Pancreas (tissue), 10 donors: ENCODE data around the gene KPRP. TPM values are rescaled to one million over a fixed set of nuclear protein-coding genes. Genes with fewer than 3 reads are reported as not detected.

ENCODE experiments used
- ATAC-seq, 4 donors: fragments of 200-7000 bp; cut with Tn5 transposase; one replicate each; pipeline versions ENCODE4 v1.8.0 to v1.9.1; 2020; ENCODE audit warnings: mild to moderate bottlenecking in 4 of 4, moderate library complexity in 4 of 4
- DNase-seq, 6 donors: peaks; one replicate each; pipeline ENCODE4 v3.0.0-alpha.2; 2020
- FAIRE-seq: peaks from 2 replicates; lab custom pipeline; 2012; peaks lifted over from hg19 to GRCh38; lab: Jason Lieb, UNC
- H3K27ac ChIP-seq, 4 donors: fragments of 200-600 bp; sonication (generic); 1 replicate in 3 of 4; 2 replicates in 1 of 4; pipeline versions ENCODE4 v1.5.0 to v1.8.0; 2020
- H3K27me3 ChIP-seq, 4 donors: fragments of 200-600 bp; one replicate each; pipeline ENCODE4 v1.8.0; 2021
- H3K36me3 ChIP-seq, 3 donors: fragments of 200-600 bp; sonication (generic) in 1 of 3; one replicate each; pipeline versions ENCODE4 v1.5.0 to v1.8.0; 2020 to 2021
- H3K4me1 ChIP-seq, 3 donors: fragments of 200-600 bp; one replicate each; pipeline ENCODE4 v1.8.0; 2021
- H3K4me3 ChIP-seq, 4 donors: fragments of 200-600 bp; sonication (generic) in 2 of 4; one replicate each; pipeline versions ENCODE4 v1.5.0 to v1.8.0; 2020 to 2021
- H3K9me3 ChIP-seq, 4 donors: fragments of 200-600 bp; one replicate each; pipeline ENCODE4 v1.8.0; 2021
- WGBS, 2 donors: extraction: QIAGEN DNeasy Blood & Tissue Kit; methylation state at CpG; one replicate each; pipeline ENCODE4 v1.1.7; 2013; 5-methylcytosine and 5-hydroxymethylcytosine counted together
- intact Hi-C, 3 donors: fragments of 100-400 bp; cut with DNase I; formaldehyde crosslinking; loops; one replicate each; pipeline versions ENCODE4 v1.11.1 to v1.14.2; 2022
- polyA plus RNA-seq, 2 donors: library from polyadenylated mRNA; stranded (reverse); fragments of 200-250 nt; gene quantifications; one replicate each; pipeline ENCODE4 v1.2.3, GENCODE V29; 2013
- total RNA-seq, 6 donors: library from RNA; stranded (reverse); fragmentation: NEBNext Ultra II Directional in 4 of 6; extraction: Animal tissue kit (Norgen Biotek cat#: 25700) in 4 of 6; gene quantifications; one replicate each; pipeline versions ENCODE4 v1.2.1 to v1.2.4, GENCODE V29; 2021 to 2023
- TF ChIP-seq, protein P1 (sequence below), 4 donors: fragments of 200-600 bp; sonication (generic) in 3 of 4; IDR thresholded peaks; one replicate each; pipeline versions ENCODE4 v1.5.0 to v1.8.0; 2021; ENCODE audit warnings: antibody characterized with exemption in 4 of 4
- donor health status: healthy with polysubstance abuse.
- donor health status: DM: no; HTN: no; CAD: no; lungs with moderate emphysema.
- donor health status: DM: no; HTN: no; CAD: no.
- donor health status: control.
- donor health status: control.
- donor health status: Bipolar disorder and iron deficiency.
- donor health status: DM: yes; HTN: yes; CAD: no.
- donor health status: DM: no; HTN: no; CAD: no.
- donor health status: DM: no; HTN: no; CAD: no.
- donor health status: DM: yes; HTN: yes; CAD: no.

The KPRP gene
- total and polyA plus RNA-seq, 8 donors: not detected

DNA sequence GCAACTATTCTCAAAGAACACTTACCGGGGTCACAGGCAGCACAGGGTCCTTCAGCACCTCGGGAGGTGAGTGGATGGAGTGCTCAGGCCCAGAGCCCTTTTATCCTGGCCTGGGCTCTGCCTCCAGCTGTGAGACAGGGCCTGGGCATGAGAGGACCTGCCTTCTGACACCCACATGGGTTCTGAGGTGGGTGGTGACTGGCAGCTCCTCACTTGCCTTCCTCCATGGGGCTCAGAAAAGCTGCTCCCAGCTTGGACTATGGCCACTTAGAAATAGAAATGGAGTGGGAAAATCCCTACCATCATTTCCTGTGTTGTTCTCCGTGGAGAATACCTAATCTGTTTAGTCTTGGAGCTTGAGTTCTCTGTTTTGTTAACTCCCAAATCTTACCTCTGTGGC, 48.8 kb downstream of the KPRP start, which contains the start of gene LCE1C:
TSS of gene LCE1C (minus strand) at position 76 of the 400 bp plus-strand sequence. CDS start 1,173 bp downstream, outside the sequence.
- DNase-seq: no peak
- Histone ChIP-seq H3K4me3 (no peak within 1 kb of the TSS), H3K27ac (no peak within 1 kb of the TSS), H3K27me3 (no peaks in the 10 kb centered on the region), H3K9me3 (no peaks in the 10 kb centered on the region), H3K36me3 (no peaks in the 10 kb centered on the region), H3K4me1 (no peaks in the 10 kb centered on the region)
- no peak for ATAC-seq
- 49 to 51% methylated on average over 3 of the region's 3 CpGs for WGBS, 2 donors
- TF ChIP-seq, protein P1, sequence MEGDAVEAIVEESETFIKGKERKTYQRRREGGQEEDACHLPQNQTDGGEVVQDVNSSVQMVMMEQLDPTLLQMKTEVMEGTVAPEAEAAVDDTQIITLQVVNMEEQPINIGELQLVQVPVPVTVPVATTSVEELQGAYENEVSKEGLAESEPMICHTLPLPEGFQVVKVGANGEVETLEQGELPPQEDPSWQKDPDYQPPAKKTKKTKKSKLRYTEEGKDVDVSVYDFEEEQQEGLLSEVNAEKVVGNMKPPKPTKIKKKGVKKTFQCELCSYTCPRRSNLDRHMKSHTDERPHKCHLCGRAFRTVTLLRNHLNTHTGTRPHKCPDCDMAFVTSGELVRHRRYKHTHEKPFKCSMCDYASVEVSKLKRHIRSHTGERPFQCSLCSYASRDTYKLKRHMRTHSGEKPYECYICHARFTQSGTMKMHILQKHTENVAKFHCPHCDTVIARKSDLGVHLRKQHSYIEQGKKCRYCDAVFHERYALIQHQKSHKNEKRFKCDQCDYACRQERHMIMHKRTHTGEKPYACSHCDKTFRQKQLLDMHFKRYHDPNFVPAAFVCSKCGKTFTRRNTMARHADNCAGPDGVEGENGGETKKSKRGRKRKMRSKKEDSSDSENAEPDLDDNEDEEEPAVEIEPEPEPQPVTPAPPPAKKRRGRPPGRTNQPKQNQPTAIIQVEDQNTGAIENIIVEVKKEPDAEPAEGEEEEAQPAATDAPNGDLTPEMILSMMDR (IDR thresholded peaks at IDR 0.05): no peak
- intact Hi-C loops: no loop called here
- FAIRE-seq: no peak

GRCh38 chr1:152811050-152811449, 53.2 kb downstream of the KPRP start:
- Histone ChIP-seq H3K4me3 (no peak overlapping the region), H3K4me1 (no peaks in the 10 kb centered on the region), H3K9me3 (no peaks in the 10 kb centered on the region), H3K27ac (no peak overlapping the region), H3K27me3 (no peaks in the 10 kb centered on the region), H3K36me3 (no peaks in the 10 kb centered on the region)
- 64 to 67% methylated on average over 2 of the region's 2 CpGs for WGBS, 2 donors
- TF ChIP-seq, protein P1 (IDR thresholded peaks at IDR 0.05): no peak
- no peak for FAIRE-seq
- no peak for ATAC-seq
- DNase-seq: no peak
- intact Hi-C loops: no loop called here

Other genes with a start within 250 kb of the KPRP start
- not detected for gene LCE5A, start 247.2 kb upstream of the KPRP start, total RNA-seq
- gene LCE5A, start 247.2 kb upstream of the KPRP start, polyA plus RNA-seq: not detected
- gene CRCT1, start 243.5 kb upstream of the KPRP start, total RNA-seq: not detected
- under 1 TPM in 1 of 2 donors, not detected in 1; 0.30 TPM for gene CRCT1, start 243.5 kb upstream of the KPRP start, polyA plus RNA-seq
- gene LCE3E, start 191.2 kb upstream of the KPRP start, total RNA-seq: not detected
- gene LCE3E, start 191.2 kb upstream of the KPRP start, polyA plus RNA-seq: not detected
- not detected for gene LCE3D, start 177.5 kb upstream of the KPRP start, total RNA-seq
- gene LCE3D, start 177.5 kb upstream of the KPRP start, polyA plus RNA-seq: not detected
- gene LCE3C, start 157.8 kb upstream of the KPRP start, total RNA-seq: not detected
- gene LCE3C, start 157.8 kb upstream of the KPRP start, polyA plus RNA-seq: not detected
- not detected for gene LCE3B, start 144.2 kb upstream of the KPRP start, total RNA-seq
- not detected for gene LCE3B, start 144.2 kb upstream of the KPRP start, polyA plus RNA-seq
- not detected for gene LCE3A, start 134.9 kb upstream of the KPRP start, total RNA-seq
- gene LCE3A, start 134.9 kb upstream of the KPRP start, polyA plus RNA-seq: not detected
- gene LCE2D, start 94.6 kb upstream of the KPRP start, total RNA-seq: not detected
- not detected for gene LCE2D, start 94.6 kb upstream of the KPRP start, polyA plus RNA-seq
- not detected for gene LCE2C, start 82.7 kb upstream of the KPRP start, total RNA-seq
- not detected for gene LCE2C, start 82.7 kb upstream of the KPRP start, polyA plus RNA-seq
- gene LCE2B, start 71.9 kb upstream of the KPRP start, total RNA-seq: not detected
- gene LCE2B, start 71.9 kb upstream of the KPRP start, polyA plus RNA-seq: not detected
- gene LCE2A, start 59.7 kb upstream of the KPRP start, total RNA-seq: not detected
- gene LCE2A, start 59.7 kb upstream of the KPRP start, polyA plus RNA-seq: not detected
- not detected for gene LCE4A, start 49.9 kb upstream of the KPRP start, total RNA-seq
- gene LCE4A, start 49.9 kb upstream of the KPRP start, polyA plus RNA-seq: not detected
- gene LCE1F, start 17.1 kb downstream of the KPRP start, total RNA-seq: not detected
- not detected for gene LCE1F, start 17.1 kb downstream of the KPRP start, polyA plus RNA-seq
- gene LCE1E, start 28.2 kb downstream of the KPRP start, total RNA-seq: not detected
- not detected for gene LCE1E, start 28.2 kb downstream of the KPRP start, polyA plus RNA-seq
- gene LCE1D, start 38.7 kb downstream of the KPRP start, total RNA-seq: not detected
- gene LCE1D, start 38.7 kb downstream of the KPRP start, polyA plus RNA-seq: not detected
- not detected for gene LCE1C, start 48.6 kb downstream of the KPRP start, total RNA-seq
- gene LCE1C, start 48.6 kb downstream of the KPRP start, polyA plus RNA-seq: not detected
- gene LCE1B, start 53.9 kb downstream of the KPRP start, total RNA-seq: not detected
- not detected for gene LCE1B, start 53.9 kb downstream of the KPRP start, polyA plus RNA-seq
- not detected for gene LCE1A, start 69.4 kb downstream of the KPRP start, total RNA-seq
- gene LCE1A, start 69.4 kb downstream of the KPRP start, polyA plus RNA-seq: not detected
- gene LCE6A, start 84.8 kb downstream of the KPRP start, total RNA-seq: not detected
- not detected for gene LCE6A, start 84.8 kb downstream of the KPRP start, polyA plus RNA-seq
- gene LCE7A, start 102.0 kb downstream of the KPRP start, total RNA-seq: not detected
- not detected for gene LCE7A, start 102.0 kb downstream of the KPRP start, polyA plus RNA-seq
- not detected for gene SMCP, start 120.3 kb downstream of the KPRP start, total RNA-seq
- gene SMCP, start 120.3 kb downstream of the KPRP start, polyA plus RNA-seq: not detected
- not detected for gene IVL, start 150.5 kb downstream of the KPRP start, total RNA-seq
- under 1 TPM in 1 of 2 donors, not detected in 1; 0.02 TPM for gene IVL, start 150.5 kb downstream of the KPRP start, polyA plus RNA-seq
- gene SPRR5, start 189.2 kb downstream of the KPRP start, total RNA-seq: not detected
- gene SPRR5, start 189.2 kb downstream of the KPRP start, polyA plus RNA-seq: not detected
- gene SPRR4, start 212.6 kb downstream of the KPRP start, total RNA-seq: not detected
- not detected for gene SPRR4, start 212.6 kb downstream of the KPRP start, polyA plus RNA-seq
- gene SPRR1A, start 226.1 kb downstream of the KPRP start, total RNA-seq: not detected
- not detected for gene SPRR1A, start 226.1 kb downstream of the KPRP start, polyA plus RNA-seq
- not detected for gene SPRR3, start 243.7 kb downstream of the KPRP start, total RNA-seq
- 1 to 10 TPM; 2.8 to 3.2 TPM for gene SPRR3, start 243.7 kb downstream of the KPRP start, polyA plus RNA-seq